Activated CD8-positive, alpha-beta memory T cell treated with anti-CD3 and anti-CD28 coated beads for 4 hours (primary cell): ENCODE data around the gene TRRAP.
"Not testable (repeated sequence)": the region's sequence is repeated elsewhere in the genome, so short reads cannot be mapped to it uniquely, and the experiment has no call there.

ENCODE experiments used
- DNase-seq, 2 donors: peaks; one replicate each; pipeline ENCODE4 v3.0.0-alpha.2; 2020; ENCODE audit warnings: low read depth in 2 of 2

TRRAP gene

DNA sequence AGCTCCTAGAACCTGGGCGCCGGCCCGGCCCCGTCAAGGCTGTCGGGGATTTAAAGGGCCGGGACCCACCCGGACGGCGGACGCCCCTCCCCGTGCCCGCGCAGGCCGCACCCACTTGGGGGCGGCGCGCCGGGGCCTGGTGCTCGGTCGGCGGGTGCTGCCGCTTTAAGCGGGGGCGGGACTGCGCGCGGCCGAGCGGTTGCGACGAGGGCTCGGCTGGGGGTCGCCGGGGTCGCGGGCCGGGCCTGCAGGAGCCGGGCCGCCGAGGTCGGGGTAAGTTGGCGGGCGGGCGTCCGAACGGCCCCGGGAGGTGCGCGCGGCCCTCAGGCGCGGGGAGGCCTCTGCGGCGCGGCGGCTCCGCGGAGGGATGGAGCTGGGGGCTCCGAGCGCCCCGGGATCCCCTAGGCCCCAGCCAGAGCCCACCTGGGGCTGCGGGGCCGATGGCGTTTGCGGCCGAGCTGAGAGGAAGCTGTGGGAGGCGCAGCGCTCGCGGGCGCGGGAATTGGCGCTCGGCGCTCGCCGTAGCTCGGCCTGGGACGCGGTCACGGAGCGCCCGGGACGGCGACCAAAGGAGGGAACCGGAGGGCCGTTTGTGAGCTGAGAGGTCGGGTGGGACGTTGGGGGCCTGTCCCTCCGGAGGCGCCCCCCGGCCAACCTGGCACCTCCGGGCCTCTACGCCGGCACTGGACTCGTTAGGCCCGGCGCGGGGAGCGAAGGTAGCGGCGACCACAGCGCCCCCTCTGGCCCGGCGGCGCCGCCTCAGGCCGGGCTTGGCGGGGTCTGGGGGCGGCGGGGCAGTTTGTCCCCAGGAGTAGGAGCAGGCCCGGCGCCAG, at the start of gene TRRAP:
TRRAP (plus strand) TSS at position 168 of the 833 bp plus-strand sequence. CDS start 2,619 bp downstream, outside the sequence.
- peak; percentile 41 to 42 for DNase-seq

DNA sequence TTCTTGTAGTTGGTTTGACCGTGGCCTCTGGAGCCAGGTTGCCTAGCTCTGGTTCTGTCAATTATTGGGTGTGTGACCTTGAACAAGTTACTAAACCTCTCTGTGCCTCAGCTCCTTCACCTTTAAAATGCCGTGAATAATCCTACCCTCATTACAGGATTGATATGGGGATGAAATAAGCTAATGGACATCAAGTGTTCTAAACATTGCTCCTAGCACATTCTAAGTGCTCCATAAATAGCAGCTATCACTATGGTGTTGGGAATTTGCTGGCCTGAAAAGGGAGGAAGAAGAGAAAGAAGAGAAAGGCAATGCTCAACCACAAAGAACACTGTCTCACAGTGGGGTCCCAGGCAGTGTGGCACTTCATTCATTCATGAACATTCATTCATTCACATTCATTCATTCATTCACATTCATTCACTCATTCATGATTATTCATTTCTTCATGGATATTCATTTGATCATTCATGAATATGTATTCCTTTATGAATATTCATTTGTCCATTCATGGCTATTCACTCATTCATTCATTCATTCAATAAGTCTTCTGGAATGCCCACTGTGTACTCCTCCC, 47.3 kb upstream of the TRRAP start:
- DNase-seq: no peak

DNA sequence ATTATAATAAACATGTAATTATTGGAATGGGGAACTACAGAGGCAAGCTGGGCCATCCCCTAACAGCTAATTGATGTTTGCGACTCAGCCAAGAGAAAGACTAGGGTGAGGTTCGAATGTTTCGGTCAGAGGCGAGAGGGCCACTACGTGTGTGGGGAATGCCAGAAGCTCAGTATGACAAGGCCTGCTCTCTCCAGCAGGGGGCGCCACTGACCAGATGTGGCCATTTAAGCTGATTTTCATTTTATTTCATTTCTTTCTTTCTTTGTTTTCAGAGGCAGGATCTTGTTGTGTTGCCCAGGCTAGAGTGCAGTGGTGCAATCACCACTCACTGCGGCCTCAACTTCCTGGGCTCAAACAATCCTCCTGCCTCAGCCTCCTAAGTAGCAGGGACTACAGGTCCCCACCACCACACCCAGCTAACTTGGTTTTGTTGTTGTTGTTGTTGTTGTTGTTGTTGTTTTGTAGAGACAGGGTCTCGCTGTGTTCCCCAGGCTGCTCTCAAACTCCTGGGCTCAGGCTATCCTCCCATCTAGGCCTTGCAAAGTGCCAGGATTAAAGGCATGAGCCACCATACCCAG, 46.6 kb upstream of the TRRAP start:
- DNase-seq: no peak

DNA sequence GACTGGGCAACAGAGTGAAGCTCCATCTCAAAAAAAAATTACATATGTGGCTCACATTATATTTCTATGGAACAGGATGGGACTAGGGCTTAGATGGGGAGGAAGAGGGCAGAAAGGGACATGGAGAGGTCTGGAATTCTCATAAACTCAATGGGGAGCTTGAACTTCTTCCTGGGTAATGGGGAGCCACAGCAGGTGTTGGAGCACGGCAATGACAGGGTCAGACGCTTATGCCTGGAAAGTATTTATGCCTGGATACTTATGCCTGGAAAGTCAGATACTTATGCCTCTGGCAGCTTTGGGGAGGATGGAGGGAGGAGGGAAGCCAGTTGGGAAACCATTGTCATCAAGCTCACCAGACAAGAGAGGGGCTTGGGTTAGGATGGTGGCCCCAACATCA, 45.3 kb upstream of the TRRAP start:
- DNase-seq: no peak

DNA sequence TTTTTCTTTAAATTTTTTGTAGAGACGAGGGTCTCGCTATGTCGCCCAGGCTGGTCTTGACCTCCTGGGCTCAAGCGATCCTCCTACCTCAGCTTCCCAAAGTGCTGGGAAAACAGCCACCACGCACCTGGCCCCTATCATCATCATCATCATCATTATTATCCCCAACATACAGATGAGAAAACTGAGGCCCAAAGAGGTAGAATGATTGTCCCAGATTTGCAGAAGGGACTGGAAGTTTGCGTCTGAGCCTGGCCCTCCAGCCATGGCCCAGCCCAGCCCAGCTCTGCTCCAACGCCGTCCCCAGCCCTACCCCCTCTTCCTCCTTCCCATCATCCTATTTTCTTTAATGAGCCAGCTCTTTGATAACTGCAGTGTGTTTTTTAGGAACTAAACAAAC, 43.4 kb upstream of the TRRAP start:
- no peak for DNase-seq

DNA sequence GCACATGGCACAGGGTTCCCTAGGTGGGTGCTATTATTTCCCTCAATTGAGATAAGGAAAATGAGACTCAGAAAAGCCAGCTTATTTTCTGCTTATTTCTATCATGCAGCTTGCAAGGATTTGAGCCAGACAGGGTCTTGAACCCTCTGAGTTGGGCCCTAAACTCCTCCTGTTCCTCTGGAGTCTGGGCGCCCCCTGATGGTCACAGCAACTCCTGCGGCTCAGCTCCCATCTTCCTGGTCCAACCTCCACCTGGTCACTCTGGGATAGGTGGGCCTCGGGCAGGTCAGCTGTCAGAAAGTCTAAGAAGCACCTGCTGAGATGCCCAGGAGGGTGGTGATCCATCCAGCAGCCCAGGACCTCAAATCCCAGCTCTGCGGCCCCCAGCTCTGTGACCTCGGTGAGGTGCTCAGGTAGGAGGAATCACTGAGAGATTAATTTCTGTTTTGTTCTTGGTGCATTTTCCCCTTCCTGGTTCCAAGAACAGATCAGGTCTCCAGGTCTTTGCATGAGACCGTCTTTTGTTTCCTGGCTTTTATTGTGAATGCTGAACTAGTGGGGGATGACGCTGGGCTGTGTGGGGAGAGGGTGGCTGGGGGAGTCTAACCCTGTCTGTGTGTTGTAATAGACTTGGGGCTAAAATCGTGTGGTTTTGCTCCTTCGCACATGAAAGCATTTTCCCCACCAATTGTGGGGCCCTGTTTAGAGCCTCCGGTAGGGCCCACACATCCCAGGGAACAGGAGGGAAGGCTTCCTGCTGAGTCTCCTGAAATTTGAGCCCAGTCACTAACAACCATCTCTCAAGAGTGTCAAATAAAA, 41.3 kb upstream of the TRRAP start:
- DNase-seq: no peak

DNA sequence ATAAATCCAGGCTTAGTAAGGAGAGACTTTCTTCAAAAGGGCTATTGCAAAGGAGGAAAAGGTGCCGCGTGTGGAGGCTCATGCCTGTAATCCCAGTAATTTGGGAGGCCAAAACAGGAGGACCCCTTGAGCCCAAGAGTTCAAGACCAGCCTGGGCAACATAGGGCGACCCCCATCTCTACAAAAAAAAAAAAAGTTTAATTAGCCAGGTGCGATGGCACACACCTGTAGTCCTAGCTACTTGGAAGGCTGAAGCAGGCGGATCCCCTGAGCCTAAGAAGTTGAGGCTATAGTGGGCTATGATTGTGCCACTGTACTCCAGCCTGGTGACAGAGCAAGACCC, 40.7 kb upstream of the TRRAP start:
- no peak for DNase-seq

DNA sequence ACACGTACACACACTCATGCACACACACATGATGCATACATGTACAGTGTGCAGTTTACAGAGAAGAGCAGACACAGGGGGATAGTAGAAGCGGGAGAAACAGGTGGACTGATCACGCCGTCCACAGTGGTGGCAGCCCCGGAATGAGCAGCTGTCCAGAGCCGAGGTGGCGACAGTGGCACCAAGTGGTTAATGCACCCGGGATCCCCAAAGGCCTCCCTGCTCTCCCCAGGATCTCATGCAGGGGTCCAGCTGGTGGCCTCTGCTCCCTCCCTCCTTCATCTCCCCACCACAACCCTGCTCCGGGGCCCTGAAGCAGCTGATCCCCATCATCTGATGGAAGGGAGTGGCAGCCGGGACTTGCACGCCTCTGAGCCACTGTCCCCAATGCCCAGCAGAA, 38.2 kb upstream of the TRRAP start:
- DNase-seq: no peak

DNA sequence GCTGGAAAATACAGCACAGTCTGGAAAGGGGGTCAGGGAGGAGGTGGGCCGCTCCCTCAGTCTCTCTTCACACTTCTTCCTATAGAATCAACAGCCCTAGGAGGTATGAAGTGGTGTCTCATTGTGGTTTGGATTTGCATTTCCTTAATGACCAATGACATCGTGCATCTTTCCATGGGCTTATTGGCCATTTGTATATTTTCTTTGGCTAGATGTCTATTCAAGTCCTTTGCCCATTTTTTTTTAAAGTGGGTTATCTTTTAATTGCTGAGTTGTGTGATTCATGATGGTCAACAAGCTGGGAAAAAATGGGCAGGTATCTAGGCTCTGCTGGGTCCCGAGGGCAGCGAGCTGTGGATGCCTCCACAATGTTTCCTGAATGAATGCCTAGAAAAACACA, 37.6 kb upstream of the TRRAP start:
- no peak for DNase-seq

DNA sequence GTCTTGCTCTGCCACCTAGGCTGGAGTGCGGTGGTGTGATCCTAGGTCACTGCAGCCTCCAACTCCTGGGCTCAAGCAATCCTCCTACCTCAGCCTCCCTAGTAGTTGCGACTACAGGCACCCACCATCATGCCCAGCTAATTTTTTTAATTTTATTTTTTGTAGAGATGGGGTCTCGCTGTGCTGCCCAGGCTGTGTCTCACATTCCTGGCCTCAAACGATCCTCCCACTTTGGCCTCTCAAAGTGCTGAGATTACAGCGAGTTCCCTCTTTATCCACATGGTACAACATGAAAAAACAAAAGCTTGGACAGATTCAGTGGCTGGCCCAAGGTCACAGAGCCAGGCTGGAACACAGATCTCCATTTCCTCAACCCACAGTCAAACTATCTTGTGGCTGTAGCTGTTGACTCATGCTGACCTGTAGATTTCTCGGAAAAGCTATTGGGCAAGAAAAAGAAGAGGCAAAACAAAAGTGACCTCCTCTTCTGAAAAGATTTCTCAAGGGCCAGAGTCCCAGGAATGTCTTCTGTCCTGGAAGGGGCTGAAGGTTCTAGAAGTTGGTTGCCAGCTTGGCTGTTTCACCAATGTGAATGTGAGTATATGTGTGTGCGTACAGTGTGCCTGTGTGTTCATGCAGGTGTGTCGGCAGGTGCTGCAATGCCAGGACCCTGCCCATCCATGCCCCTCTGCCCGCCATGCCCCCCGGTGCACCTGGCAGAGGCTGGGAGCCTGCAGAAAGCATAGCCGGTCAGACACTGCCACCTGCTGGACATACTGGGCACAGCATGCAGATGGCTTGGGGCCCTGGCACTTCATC, 36.9 kb upstream of the TRRAP start:
- DNase-seq: peak; percentile 35 to 44

DNA sequence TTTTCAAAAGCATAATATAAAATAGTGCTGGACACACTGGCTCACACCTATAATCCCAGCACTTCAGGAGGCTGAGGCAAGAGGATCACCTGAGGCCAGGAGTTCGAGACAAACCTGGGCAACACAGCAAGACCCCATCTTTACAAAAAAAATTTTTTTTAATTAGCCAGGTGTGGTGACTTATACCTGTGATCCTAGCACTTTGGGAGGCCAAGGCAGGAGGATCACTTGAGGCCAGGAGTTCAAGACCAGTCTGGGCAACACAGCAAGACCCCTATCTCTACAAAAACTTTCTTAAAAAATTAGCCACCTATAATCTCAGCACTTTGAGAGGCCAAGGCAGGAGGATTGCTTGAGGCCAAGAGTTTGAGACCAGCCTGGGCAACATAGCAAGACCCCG, 35.8 kb upstream of the TRRAP start:
- not testable (repeated sequence) for DNase-seq

DNA sequence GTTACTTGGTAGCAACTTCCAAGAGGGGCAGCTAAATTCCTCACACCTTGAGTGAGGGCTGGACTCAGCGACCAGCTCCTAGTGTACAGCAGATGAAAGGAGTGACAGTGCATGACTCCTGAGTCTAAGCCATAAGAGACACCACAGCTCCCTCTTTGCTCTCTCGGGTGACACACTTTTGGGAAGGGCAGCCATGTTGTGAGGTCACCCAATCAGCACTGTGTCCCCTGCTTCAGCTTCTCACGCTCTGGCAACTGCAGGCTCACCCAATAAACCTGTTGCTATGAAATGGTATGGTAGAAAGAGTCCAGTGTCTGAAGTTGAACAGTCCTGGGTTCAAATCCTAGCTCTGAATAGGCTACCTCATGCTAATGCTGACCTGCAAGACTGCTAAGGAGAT, 29.4 kb upstream of the TRRAP start:
- no peak for DNase-seq

DNA sequence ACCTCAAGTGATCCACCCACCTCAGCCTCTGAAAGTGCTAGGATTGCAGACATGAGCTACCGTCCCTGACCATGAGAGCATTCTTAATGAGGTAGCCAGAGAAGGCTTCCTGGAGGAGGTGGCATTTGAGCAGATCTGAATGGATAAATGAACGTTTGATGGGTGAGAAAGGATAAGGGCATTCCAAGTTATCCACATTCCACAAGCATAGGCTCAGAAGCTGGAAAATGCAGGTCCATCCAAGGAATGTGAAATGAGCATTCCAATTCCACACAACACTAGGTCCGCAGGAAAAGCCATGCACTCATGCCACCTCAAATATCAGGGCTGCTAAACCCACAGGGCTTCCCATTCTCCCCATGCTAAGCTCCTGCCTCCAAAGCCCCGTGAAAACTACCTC, 25.5 kb upstream of the TRRAP start:
- no peak for DNase-seq

DNA sequence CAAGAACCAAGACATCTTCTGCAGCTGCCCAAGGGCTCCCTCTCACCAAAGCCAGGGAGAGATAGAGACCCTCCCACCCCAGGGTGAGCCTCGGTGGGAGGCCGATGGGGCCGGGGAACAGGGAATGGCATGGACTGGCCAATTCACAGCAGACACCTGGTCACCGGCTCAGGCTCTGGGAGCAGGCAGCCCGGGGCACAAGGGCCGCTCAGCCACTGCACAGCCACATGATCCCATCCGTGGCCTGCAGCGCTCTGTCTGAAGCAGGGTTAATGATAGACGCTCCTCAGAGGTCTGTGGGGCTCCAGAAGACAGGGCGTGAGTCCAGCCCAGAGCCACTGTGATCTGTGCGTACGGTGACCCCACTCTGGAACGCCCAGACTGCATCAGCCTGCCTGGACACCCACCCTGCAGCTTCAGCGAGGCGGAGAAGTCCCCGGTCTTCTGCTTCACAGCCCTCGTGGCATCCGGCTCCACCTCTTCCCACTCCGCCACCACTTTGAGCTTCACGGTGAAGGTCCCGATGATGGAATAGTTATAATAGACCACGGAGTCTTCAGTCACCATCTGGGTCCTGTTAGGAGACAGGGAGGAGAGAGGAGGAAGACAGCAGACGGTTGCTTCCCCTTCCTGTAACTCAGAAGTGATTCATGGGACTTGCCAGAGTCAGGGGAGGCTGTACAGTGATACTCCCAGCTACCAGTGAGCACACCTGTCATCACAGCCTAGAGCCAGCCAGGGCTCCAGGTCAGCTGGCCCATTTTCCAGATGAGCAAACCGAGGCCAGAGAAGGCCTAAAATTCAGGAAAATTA, 22.5 kb upstream of the TRRAP start:
- no peak for DNase-seq

DNA sequence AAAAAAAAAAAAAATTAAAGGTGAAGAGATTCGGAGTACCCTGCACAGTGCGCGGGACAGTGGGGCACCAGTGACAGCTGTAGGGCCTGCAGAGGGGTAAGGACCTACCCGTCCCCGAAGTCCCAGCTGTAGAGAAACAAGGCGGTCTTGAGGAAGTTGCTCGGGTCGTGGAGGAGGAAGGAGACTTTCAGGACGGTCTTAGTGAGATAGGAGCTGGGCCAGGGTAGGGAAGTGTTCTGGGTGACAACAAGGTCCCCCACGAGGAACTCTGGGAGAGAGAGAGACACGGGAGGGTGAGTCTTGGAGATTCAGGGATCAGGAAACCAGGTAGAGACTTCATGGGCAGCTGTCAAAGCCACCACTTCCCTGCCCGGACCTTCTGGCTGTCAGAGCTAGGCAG, 18.3 kb upstream of the TRRAP start:
- DNase-seq: no peak

DNA sequence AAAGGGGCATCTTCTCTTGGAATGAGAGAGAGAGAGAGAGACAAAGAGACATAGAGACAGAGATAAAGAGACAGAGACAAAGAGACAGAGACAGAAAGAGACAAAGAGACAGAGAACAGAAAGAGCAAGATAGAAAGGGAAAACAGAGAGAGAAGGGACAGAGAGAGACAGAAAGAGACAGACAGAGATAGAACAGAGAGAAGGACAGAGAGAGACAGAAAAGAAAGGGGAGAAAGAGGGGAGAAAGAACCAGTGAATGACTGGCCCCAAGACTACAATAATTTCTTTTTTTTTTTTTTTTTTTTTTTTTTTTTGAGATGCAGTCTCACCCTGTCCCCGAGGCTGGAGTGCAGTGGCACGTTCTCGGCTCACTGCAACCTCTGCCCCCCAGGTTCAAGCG, 16.1 kb upstream of the TRRAP start:
- no peak for DNase-seq

DNA sequence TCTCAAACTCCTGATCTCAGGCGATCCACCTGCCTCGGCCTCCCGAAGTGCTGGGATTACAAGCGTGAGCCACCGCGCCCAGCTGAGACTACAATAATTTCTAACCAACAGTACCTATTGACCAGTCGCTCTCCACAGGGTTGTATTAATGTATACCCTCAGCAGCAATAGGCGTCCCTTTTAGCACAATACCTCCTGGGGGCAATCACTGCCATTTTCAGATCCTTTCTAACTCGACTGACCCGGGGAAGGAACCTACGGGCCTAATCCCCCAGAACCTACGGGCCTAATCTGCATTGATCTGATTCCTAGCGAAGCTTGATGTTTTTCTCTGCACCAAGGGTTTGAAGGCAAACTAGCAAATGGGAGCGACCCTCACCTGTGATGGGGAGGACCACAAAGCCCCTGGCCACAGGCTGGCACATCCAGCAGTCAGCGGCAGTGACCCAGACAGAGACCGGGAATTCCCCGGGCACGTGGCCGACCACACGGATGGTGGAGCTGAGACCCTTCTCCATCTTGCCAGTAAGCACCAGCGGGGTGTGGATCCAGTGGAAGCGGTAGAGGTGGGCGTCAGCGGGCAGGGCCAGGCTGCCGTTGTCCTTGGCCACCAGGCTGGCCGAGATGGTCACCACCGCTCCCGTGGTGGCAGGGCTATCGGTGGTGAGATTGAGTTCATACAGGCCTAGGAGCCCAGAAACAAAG, 15.5 kb upstream of the TRRAP start:
- no peak for DNase-seq

DNA sequence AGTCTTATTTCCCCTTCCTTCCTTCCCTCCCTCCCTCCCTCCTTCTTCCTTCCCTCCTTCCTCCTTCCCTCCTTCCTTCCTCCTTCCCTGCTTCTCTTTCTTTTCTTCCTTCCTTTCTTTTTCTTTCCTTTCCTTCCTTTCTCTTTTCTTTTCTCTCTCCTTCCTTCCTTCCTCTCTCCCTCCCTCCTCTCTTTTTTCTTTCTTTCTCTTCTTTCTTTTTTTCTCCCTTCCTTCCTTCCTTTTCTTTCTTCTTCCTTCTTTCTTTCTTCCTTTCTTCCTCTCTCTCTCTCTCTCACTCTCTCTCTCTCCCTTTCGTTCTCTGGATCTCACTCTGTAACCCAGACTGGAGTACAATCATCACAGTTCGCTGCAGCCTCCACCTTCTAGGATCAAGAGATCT, 14.7 kb upstream of the TRRAP start:
- DNase-seq: no peak

DNA sequence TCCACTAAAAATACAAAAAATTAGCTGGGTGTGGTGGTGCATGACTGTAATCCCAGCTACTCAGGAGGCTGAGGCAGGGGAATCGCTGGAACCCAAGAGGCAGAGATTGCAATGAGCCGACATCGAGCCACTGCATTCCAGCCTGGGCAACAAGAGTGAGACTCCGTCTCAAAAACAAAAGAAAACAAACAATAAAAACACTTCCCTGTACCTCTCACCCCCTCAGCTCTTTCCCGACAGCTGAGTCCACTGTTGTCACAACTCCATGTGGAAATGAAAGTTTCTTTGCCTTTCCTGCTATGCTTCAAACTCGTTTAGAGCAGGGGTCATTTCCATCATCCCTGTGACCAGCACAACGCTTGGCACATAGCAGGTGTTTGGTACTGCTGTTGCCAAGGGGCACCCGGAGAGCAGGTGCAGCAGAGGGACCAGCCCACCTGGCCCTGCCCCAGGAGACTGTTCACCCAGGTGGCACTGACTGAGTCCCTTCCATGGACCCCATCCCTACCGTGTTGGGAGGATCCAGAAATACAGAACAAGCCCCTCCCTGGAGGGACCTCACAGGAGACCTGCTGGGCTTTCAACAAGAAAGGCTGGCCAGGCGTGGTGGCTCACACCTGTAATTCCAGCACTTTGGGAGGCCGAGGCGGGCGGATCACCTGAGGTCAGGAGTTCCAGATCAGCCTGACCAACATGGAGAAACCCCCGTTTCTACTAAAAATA, 13.4 kb upstream of the TRRAP start:
- DNase-seq: no peak
